Measurements from ENCODE around the gene FBXL15. TPM values are rescaled to one million over a fixed set of nuclear protein-coding genes. Genes with fewer than 3 reads are reported as not detected.

Gene FBXL15
- total and polyA plus RNA-seq, 2 donors (not counting 1 experiment from before 2014, with no cell fraction given): 15.5 to 20.7 TPM

- Histone ChIP-seq H3K4me2 (replicated peaks; ENCODE audit: low read depth, low read length, poor library complexity, severe bottlenecking) (peak overlapping the region; percentile 62), H3K4me1 (ENCODE audit: control insufficient read depth in 2 of 2, insufficient read depth in 2 of 2, low read length in 2 of 2) (peaks cover 26 to 42% of the 10 kb centered on the region in 2 donors)
- CTCF ChIA-PET: interaction anchor here (1.0 kb wide), 1 partner anchor 30 kb away, joined by 3 read pairs; no protein-coding TSS in a partner anchor
Measured at GRCh38 chr10:102435133-102435497, 14.5 kb downstream of the FBXL15 start.

More at GRCh38 chr10:102435133-102435497, 14.5 kb downstream of the FBXL15 start:
- no peak overlapping the region for H3K9ac ChIP-seq (ENCODE audit: low read length)
- WGBS (ENCODE audit: insufficient coverage): no CpG with 5 or more reads among the region's 5 CpGs
- no peaks in the 10 kb centered on the region for H4K20me1 ChIP-seq (ENCODE audit: control insufficient read depth, insufficient read depth, low read length, poor library complexity, severe bottlenecking)
- peak overlapping the region in 2 of 5 experiments; percentile 25 to 33 for H3K4me3 ChIP-seq (ENCODE audit: control extremely low read depth in 1 of 5, extremely low read depth in 1 of 5, insufficient read depth in 1 of 5, low read depth in 2 of 5, low read length in 4 of 5)
- peaks cover 37% of the 10 kb centered on the region for H3K4me1 Mint-ChIP-seq
- peak overlapping the region; percentile 56 for H3K27ac Mint-ChIP-seq
- intact Hi-C loops (cut with micrococcal nuclease): no loop called here
- peak overlapping the region; percentile 89 for H2AFZ ChIP-seq (ENCODE audit: insufficient read depth, low read depth, low read length, poor library complexity, severe bottlenecking)
- DNase-seq: peak; percentile 18
- no peak for ATAC-seq (ENCODE audit: low read depth)
- no peaks in the 10 kb centered on the region for H3K27me3 Mint-ChIP-seq
- H3K27ac ChIP-seq (ENCODE audit: low read length in 2 of 2): no peak overlapping the region
- POLR2A ChIA-PET: interaction anchor here (2.1 kb wide), 1 partner anchor 40 kb away, joined by 5 read pairs; the partner anchor contains the start of gene NFKB2
- H3K9me3 Mint-ChIP-seq (ENCODE audit: insufficient read depth): no peaks in the 10 kb centered on the region
- H3K79me2 ChIP-seq (ENCODE audit: control insufficient read depth, insufficient read depth, low read length): peaks cover 11% of the 10 kb centered on the region
- no peaks in the 10 kb centered on the region for H3K9me3 ChIP-seq (ENCODE audit: control extremely low read depth in 1 of 3, control insufficient read depth in 2 of 3, insufficient read depth in 1 of 3, low read length in 2 of 3)
- H3K4me3 Mint-ChIP-seq: peak overlapping the region; percentile 53
- H3K36me3 ChIP-seq (replicated peaks in 1 of 2; ENCODE audit: control extremely low read depth in 1 of 2, control insufficient read depth in 1 of 2, extremely low read depth in 1 of 2, insufficient read depth in 2 of 2, low read length in 1 of 2): no peaks in the 10 kb centered on the region
- no peak for TF ChIP-seq CTCF (IDR thresholded peaks at IDR 0.05)
- TF ChIP-seq EZH2 (IDR thresholded peaks at IDR 0.05; ENCODE audit: borderline replicate concordance, insufficient read depth, low read depth, low read length, poor library complexity, severe bottlenecking): no peak
- H3K27me3 ChIP-seq (replicated peaks in 1 of 4; ENCODE audit: control extremely low read depth in 1 of 4, control insufficient read depth in 3 of 4, insufficient read depth in 4 of 4, low read length in 3 of 4): no peaks in the 10 kb centered on the region

Measured in B cell (primary cell).